HL-60 (cell line): ENCODE results near the gene SMG6.

ENCODE experiments used
- DNase-seq, 2 experiments: peaks; one replicate each; pipeline ENCODE4 v3.0.0-alpha.2; 2010 to 2020; ENCODE audit warnings: low read depth in 1 of 2, low spot score in 1 of 2
- H3K27ac ChIP-seq: fragments of 250-450 bp; sonication (Bioruptor Pico); replicated peaks from 2 replicates; pipeline ENCODE4 v1.5.1; 2020; ENCODE audit warnings: mild to moderate bottlenecking, moderate library complexity
- H3K27me3 ChIP-seq: fragments of 250-450 bp; sonication (Bioruptor Pico); 2 replicates; pipeline ENCODE4 v1.5.1; 2021; ENCODE audit warnings: mild to moderate bottlenecking, moderate library complexity; ENCODE audit not compliant: insufficient read depth, poor library complexity, severe bottlenecking
- H3K4me3 ChIP-seq: replicated peaks from 2 replicates; pipeline ENCODE4 v1.5.1; 2011; ENCODE audit warnings: mild to moderate bottlenecking, control low read depth, low read length; ENCODE audit not compliant: insufficient read depth
- GABPA ChIP-seq: IDR thresholded peaks from 2 replicates; pipeline ENCODE4 v1.6.1; 2012; ENCODE audit warnings: low read depth
- POLR2AphosphoS5 ChIP-seq: IDR thresholded peaks from 2 replicates; pipeline ENCODE4 v1.6.1; 2012; ENCODE audit warnings: low read depth
- SPI1 ChIP-seq: IDR thresholded peaks from 2 replicates; pipeline ENCODE4 v1.6.1; 2012; ENCODE audit warnings: low read depth, mild to moderate bottlenecking, borderline replicate concordance
- TF ChIP-seq, protein P1 (sequence below): IDR thresholded peaks from one replicate; pipeline ENCODE4 v1.5.1; 2011; ENCODE audit warnings: low read length, control low read depth, inconsistent platforms; ENCODE audit not compliant: insufficient read depth
- TF ChIP-seq, protein P2 (sequence below): IDR thresholded peaks from 2 replicates; pipeline ENCODE4 v1.6.1; 2012; ENCODE audit warnings: low read depth; ENCODE audit not compliant: insufficient replicate concordance

The SMG6 gene

GRCh38 chr17:2077040-2077439, 226.5 kb downstream of the SMG6 start:
- TF ChIP-seq, protein P1, sequence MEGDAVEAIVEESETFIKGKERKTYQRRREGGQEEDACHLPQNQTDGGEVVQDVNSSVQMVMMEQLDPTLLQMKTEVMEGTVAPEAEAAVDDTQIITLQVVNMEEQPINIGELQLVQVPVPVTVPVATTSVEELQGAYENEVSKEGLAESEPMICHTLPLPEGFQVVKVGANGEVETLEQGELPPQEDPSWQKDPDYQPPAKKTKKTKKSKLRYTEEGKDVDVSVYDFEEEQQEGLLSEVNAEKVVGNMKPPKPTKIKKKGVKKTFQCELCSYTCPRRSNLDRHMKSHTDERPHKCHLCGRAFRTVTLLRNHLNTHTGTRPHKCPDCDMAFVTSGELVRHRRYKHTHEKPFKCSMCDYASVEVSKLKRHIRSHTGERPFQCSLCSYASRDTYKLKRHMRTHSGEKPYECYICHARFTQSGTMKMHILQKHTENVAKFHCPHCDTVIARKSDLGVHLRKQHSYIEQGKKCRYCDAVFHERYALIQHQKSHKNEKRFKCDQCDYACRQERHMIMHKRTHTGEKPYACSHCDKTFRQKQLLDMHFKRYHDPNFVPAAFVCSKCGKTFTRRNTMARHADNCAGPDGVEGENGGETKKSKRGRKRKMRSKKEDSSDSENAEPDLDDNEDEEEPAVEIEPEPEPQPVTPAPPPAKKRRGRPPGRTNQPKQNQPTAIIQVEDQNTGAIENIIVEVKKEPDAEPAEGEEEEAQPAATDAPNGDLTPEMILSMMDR, result no peak
- TF ChIP-seq SPI1, result no peak
- no peak for TF ChIP-seq GABPA
- TF ChIP-seq, protein P2, sequence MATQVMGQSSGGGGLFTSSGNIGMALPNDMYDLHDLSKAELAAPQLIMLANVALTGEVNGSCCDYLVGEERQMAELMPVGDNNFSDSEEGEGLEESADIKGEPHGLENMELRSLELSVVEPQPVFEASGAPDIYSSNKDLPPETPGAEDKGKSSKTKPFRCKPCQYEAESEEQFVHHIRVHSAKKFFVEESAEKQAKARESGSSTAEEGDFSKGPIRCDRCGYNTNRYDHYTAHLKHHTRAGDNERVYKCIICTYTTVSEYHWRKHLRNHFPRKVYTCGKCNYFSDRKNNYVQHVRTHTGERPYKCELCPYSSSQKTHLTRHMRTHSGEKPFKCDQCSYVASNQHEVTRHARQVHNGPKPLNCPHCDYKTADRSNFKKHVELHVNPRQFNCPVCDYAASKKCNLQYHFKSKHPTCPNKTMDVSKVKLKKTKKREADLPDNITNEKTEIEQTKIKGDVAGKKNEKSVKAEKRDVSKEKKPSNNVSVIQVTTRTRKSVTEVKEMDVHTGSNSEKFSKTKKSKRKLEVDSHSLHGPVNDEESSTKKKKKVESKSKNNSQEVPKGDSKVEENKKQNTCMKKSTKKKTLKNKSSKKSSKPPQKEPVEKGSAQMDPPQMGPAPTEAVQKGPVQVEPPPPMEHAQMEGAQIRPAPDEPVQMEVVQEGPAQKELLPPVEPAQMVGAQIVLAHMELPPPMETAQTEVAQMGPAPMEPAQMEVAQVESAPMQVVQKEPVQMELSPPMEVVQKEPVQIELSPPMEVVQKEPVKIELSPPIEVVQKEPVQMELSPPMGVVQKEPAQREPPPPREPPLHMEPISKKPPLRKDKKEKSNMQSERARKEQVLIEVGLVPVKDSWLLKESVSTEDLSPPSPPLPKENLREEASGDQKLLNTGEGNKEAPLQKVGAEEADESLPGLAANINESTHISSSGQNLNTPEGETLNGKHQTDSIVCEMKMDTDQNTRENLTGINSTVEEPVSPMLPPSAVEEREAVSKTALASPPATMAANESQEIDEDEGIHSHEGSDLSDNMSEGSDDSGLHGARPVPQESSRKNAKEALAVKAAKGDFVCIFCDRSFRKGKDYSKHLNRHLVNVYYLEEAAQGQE, result no peak
- TF ChIP-seq POLR2AphosphoS5, result no peak
- no peak for DNase-seq
- Histone ChIP-seq H3K27ac (no peak overlapping the region), H3K27me3 (no peaks in the 10 kb centered on the region), H3K4me3 (no peak overlapping the region)

DNA sequence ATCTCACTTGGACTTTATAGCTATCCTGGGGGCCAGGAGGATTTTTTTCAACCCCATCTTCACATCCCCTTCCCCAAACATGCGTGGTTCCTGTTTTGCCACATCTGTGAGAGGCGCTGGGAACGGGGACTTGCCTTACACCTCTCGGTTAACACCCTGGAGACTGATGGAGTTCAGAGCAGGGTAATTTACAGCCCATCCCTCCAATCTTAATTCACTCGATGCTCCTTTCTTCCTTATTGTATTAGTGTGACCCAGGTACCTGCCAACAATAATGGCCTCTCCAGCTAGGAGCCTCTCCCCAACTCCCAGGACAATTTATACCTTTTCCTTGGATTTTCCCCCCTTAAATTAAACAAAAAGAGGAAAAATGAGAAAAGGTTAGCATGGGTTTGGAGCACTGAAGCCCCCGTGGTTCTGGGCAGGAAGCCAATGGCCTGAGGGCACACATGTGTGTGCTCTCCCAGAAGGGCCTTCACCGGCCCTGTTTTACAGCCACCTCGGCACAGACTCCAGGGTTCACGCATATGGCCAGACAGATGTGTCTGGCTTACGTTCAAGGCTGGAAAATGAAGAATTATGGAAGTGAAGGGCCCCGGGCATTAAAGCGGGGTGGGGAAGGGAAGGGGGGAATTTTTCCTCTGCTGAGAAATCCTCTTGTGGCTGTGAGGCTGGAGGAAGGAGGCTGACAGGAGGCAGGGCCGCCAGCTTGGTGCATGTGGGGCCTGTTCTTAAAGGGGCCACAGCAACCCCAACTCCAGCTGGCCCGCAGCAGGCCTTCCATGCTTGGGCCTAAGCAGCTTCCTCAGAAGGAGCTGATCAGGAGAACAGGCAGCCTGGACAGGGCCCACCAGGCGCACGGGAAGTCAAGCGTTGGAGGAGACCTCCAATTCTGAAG, 227.2 kb downstream of the SMG6 start:
- Histone ChIP-seq H3K27me3 (no peaks in the 10 kb centered on the region), H3K4me3 (no peak overlapping the region), H3K27ac (no peak overlapping the region)
- TF ChIP-seq GABPA (no peak), SPI1 (no peak), POLR2AphosphoS5 (no peak)
- TF ChIP-seq, protein P1, result no peak
- TF ChIP-seq, protein P2, result no peak
- no peak for DNase-seq

DNA sequence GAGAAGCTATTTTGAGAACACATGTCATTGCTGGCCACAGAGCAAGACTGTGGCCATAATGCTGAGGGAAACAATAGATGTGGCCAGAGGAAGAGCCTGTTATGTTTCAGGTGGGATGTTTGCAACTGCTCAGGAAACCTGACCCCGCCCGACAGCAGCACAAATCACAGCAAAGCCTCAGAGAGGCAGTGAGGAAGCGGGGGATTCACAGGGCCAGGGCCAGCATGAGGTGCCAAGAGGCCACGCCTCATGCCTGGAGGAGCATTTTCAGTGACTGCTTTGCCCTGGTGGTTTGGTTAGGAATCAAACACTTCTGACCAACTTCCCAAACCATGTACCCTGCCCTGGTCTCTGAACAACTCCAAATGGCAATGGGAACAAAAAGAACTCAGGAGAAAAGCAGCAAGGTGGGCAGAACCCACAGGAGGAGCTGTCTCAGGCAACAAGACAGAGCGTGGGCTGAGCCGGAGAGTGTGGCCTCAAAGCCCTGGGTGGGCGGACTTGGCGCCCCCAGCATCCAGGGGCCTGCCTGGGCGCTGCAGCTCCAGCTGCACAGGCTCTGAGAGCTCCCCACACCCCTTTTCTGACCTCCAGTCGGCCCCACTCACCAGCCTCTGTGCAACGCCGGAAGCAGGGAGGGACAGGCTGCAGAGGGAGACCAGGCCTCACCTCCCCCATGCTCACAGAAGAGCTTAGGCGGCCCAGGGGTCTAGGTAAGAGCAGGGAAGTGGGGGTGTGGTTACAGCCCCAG, 228.1 kb downstream of the SMG6 start:
- no peak overlapping the region for H3K4me3 ChIP-seq
- no peak overlapping the region for H3K27ac ChIP-seq
- TF ChIP-seq POLR2AphosphoS5, result no peak
- no peak for TF ChIP-seq SPI1
- TF ChIP-seq, protein P1, result no peak
- TF ChIP-seq, protein P2, result no peak
- TF ChIP-seq GABPA, result no peak
- DNase-seq, result no peak
- no peaks in the 10 kb centered on the region for H3K27me3 ChIP-seq
